ENCODE measurements around the gene EFNA2.

DNA sequence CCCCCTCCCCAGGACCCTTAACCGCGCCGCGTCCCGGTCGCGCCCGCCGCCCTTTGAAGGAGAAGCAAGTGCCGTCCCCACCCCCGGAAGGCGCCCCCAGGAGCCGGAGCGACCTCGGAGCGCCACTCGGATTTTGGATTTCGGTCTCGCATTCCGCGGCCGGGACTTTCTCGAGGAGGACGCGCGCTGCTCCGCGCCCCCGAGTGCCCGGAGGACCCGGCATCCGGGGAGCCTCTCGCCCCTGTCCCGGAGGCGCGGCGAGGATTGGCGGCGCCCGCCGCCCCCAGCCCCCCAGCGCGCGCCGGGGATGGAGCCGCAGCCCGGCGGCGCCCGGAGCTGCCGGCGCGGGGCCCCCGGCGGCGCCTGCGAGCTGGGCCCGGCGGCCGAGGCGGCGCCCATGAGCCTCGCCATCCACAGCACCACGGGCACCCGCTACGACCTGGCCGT, 35.7 kb upstream of the EFNA2 start:
- TF ChIP-seq, protein P1, sequence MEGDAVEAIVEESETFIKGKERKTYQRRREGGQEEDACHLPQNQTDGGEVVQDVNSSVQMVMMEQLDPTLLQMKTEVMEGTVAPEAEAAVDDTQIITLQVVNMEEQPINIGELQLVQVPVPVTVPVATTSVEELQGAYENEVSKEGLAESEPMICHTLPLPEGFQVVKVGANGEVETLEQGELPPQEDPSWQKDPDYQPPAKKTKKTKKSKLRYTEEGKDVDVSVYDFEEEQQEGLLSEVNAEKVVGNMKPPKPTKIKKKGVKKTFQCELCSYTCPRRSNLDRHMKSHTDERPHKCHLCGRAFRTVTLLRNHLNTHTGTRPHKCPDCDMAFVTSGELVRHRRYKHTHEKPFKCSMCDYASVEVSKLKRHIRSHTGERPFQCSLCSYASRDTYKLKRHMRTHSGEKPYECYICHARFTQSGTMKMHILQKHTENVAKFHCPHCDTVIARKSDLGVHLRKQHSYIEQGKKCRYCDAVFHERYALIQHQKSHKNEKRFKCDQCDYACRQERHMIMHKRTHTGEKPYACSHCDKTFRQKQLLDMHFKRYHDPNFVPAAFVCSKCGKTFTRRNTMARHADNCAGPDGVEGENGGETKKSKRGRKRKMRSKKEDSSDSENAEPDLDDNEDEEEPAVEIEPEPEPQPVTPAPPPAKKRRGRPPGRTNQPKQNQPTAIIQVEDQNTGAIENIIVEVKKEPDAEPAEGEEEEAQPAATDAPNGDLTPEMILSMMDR (conservative IDR thresholded peaks at IDR 0.05; ENCODE audit: low read depth, low read length) = no peak
- TF ChIP-seq EZH2phosphoT487 (IDR thresholded peaks at IDR 0.05; ENCODE audit: borderline replicate concordance, low read length) = no peak

Data from PC-3 (cell line).